A549 (cell line): ENCODE results near the gene SHISAL1. TPM values are rescaled to one million over a fixed set of nuclear protein-coding genes. Genes with fewer than 3 reads are reported as not detected.

Experiments used
- ATAC-seq, 2 experiments: fragments of 200-7000 bp in 1 of 2; fragments of >200 bp in 1 of 2; cut with Nextera tagmentation in 1 of 2; cut with Tn5 transposase in 1 of 2; 3 replicates each; pipeline versions ENCODE4 v1.8.0 to v1.9.1; 2018 to 2020; ENCODE audit warnings: mild to moderate bottlenecking in 1 of 2, moderate library complexity in 1 of 2
- CTCF ChIA-PET: fragments of 300-600 bp; sonication (Branson Sonifier 250); formaldehyde crosslinking; extraction: SDS; loops from one replicate; lab custom pipeline; 2021; ENCODE audit warnings: antibody characterized with exemption, inconsistent platforms; lab: Yijun Ruan, JAX
- POLR2A ChIA-PET: fragments of 350-600 bp; formaldehyde crosslinking; extraction: SDS; loops from one replicate; lab custom pipeline; 2021; ENCODE audit warnings: antibody characterized with exemption, inconsistent platforms; lab: Yijun Ruan, JAX
- DNase-seq, 2 experiments: peaks; one replicate each; pipeline versions ENCODE4 v3.0.0 to v3.0.0-alpha.2; 2011 to 2016; ENCODE audit warnings: low read depth in 1 of 2, low spot score in 1 of 2
- FAIRE-seq: peaks from 2 replicates; lab custom pipeline; 2011; peaks lifted over from hg19 to GRCh38; lab: Jason Lieb, UNC
- H3K27ac ChIP-seq, 2 experiments: fragments of >200 bp; sonication (Bioruptor Twin); formaldehyde crosslinking; 3 replicates each; pipeline ENCODE4 v1.5.1; 2016 to 2017
- H3K4me1 ChIP-seq: fragments of >200 bp; sonication (Bioruptor Twin); formaldehyde crosslinking; 3 replicates; pipeline ENCODE4 v1.6.1; 2016
- H3K4me2 ChIP-seq: fragments of >200 bp; sonication (Bioruptor Twin); formaldehyde crosslinking; 3 replicates; pipeline ENCODE4 v1.6.1; 2016
- H3K4me3 ChIP-seq: fragments of >200 bp; sonication (Bioruptor Twin); formaldehyde crosslinking; 3 replicates; pipeline ENCODE4 v1.5.1; 2016
- H3K9me3 ChIP-seq: fragments of >200 bp; sonication (Bioruptor Twin); formaldehyde crosslinking; 3 replicates; pipeline ENCODE4 v1.6.1; 2016
- CBX2 ChIP-seq: fragments of 200-600 bp; sonication (generic); IDR thresholded peaks from 2 replicates; pipeline ENCODE4 v1.6.1; 2016; ENCODE audit warnings: low read depth, mild to moderate bottlenecking, borderline replicate concordance
- CEBPB ChIP-seq, 2 experiments: fragments of >200 bp in 1 of 2; sonication (Bioruptor Twin) in 1 of 2; formaldehyde crosslinking in 1 of 2; IDR thresholded peaks; 2 replicates each; pipeline ENCODE4 v1.6.1; 2012 to 2016
- CHD4 ChIP-seq: fragments of 200-600 bp; sonication (generic); IDR thresholded peaks from 2 replicates; pipeline ENCODE4 v1.6.1; 2016; ENCODE audit warnings: antibody characterized with exemption, mild to moderate bottlenecking, borderline replicate concordance
- E2F6 ChIP-seq: IDR thresholded peaks from 2 replicates; pipeline ENCODE4 v1.6.1; 2012; ENCODE audit warnings: low read depth, borderline replicate concordance
- FOSL2 ChIP-seq, 2 experiments: fragments of 450-650 bp in 1 of 2; fragments of >200 bp in 1 of 2; sonication (Bioruptor Twin) in 1 of 2; formaldehyde crosslinking; IDR thresholded peaks; 2 replicates each; pipeline versions ENCODE4 v1.5.0 to v1.6.1; 2016 to 2020; ENCODE audit warnings: mild to moderate bottlenecking in 1 of 2, moderate library complexity in 1 of 2
- HMGXB4 ChIP-seq: fragments of 250-450 bp; sonication (Bioruptor Pico); IDR thresholded peaks from 2 replicates; pipeline ENCODE4 v1.5.0; 2021; ENCODE audit warnings: mild to moderate bottlenecking, moderate library complexity, borderline replicate concordance
- JUN ChIP-seq, 2 experiments: fragments of >200 bp; sonication (Bioruptor Twin); formaldehyde crosslinking; IDR thresholded peaks; 2 replicates in 1 of 2; 3 replicates in 1 of 2; pipeline ENCODE4 v1.6.1; 2016 to 2017
- KDM5A ChIP-seq: fragments of 200-600 bp; sonication (generic); IDR thresholded peaks from 2 replicates; pipeline ENCODE4 v1.6.1; 2016; ENCODE audit warnings: antibody characterized with exemption, mild to moderate bottlenecking
- MAX ChIP-seq: IDR thresholded peaks from 2 replicates; pipeline ENCODE4 v1.6.1; 2012
- MYC ChIP-seq: IDR thresholded peaks from 2 replicates; pipeline ENCODE4 v1.6.1; 2012; ENCODE audit warnings: mild to moderate bottlenecking, inconsistent platforms, low read length, improper control_type of control experiment, borderline replicate concordance
- NPAS2 ChIP-seq: fragments of 250-450 bp; sonication (Bioruptor Pico); IDR thresholded peaks from 2 replicates; pipeline ENCODE4 v1.8.0; 2022; ENCODE audit warnings: mild to moderate bottlenecking, moderate library complexity, borderline replicate concordance
- NR3C1 ChIP-seq: fragments of >200 bp; sonication (Bioruptor Twin); formaldehyde crosslinking; IDR thresholded peaks from 3 replicates; pipeline ENCODE4 v1.6.1; 2017
- PBX3 ChIP-seq: IDR thresholded peaks from 2 replicates; pipeline ENCODE4 v1.6.1; 2012
- PHF8 ChIP-seq: fragments of 200-600 bp; sonication (generic); IDR thresholded peaks from 2 replicates; pipeline ENCODE4 v1.6.1; 2016; ENCODE audit warnings: low read depth, mild to moderate bottlenecking, antibody characterized with exemption, moderate library complexity, borderline replicate concordance
- POLR2A ChIP-seq: IDR thresholded peaks from 2 replicates; pipeline ENCODE4 v1.6.1; 2012; ENCODE audit warnings: mild to moderate bottlenecking, low read length
- REST ChIP-seq: fragments of 200-600 bp; sonication (generic); IDR thresholded peaks from 2 replicates; pipeline ENCODE4 v1.6.1; 2016; ENCODE audit warnings: antibody characterized with exemption, mild to moderate bottlenecking, moderate library complexity
- RFX5 ChIP-seq: fragments of 450-650 bp; IDR thresholded peaks from 2 replicates; pipeline ENCODE4 v1.7.1; 2014; ENCODE audit warnings: antibody characterized with exemption, mild to moderate bottlenecking, moderate library complexity
- RNF2 ChIP-seq: fragments of 200-600 bp; sonication (generic); IDR thresholded peaks from 2 replicates; pipeline ENCODE4 v1.6.1; 2016; ENCODE audit warnings: low read depth, mild to moderate bottlenecking, antibody characterized with exemption, moderate library complexity, borderline replicate concordance
- WGBS: methylation state at CpG from one replicate; pipeline ENCODE4 v1.1.6; 2017; ENCODE audit errors: missing lambda C conversion rate; 5-methylcytosine and 5-hydroxymethylcytosine counted together
- polyA plus RNA-seq, 4 experiments: library from polyadenylated mRNA; depleted of rRNA in 3 of 4; stranded (reverse); fragments of >200 nt; fragmentation: RNase III in 1 of 4; extraction: RNeasy Plus Mini Kit Qiagen cat#74134 plus additional on column Dnase treatment in 1 of 4; gene quantifications; 2 replicates in 3 of 4; 3 replicates in 1 of 4; pipeline ENCODE4 v1.2.3, GENCODE V29; 2011 to 2017

Gene SHISAL1
- polyA plus RNA-seq, 2 of the 4 experiments (the other 2 are of a cell fraction) = 0.61 to 1.9 TPM

GRCh38 chr22:44200451-44200850, 112.3 kb downstream of the SHISAL1 start:
- DNase-seq (no peak), ATAC-seq (no peak), FAIRE-seq (no peak)
- TF ChIP-seq FOSL2 (IDR thresholded peaks at IDR 0.05) (no peak), FOSL2 (CRISPR knock-in tag; IDR thresholded peaks at IDR 0.05) (no peak), MAX (no peak), MYC (no peak), NR3C1 (no peak), HMGXB4 (CRISPR knock-in tag) (no peak), CEBPB (IDR thresholded peaks at IDR 0.05) (no peak), CHD4 (no peak), NPAS2 (CRISPR knock-in tag) (no peak), PHF8 (no peak), CBX2 (no peak), E2F6 (no peak), PBX3 (no peak), JUN (IDR thresholded peaks at IDR 0.05) (no peak), REST (no peak), RNF2 (no peak)
- ChIA-PET POLR2A (no interaction called here), CTCF (interaction anchor here (1.1 to 1.6 kb wide), 3 partner anchors 59 to 426 kb away, joined by 3 to 5 read pairs (median 3); no protein-coding TSS in a partner anchor)
- Histone ChIP-seq H3K4me1 (no peaks in the 10 kb centered on the region), H3K27ac (no peak overlapping the region), H3K4me3 (no peak overlapping the region), H3K4me2 (no peak overlapping the region), H3K9me3 (no peaks in the 10 kb centered on the region)
- 80% methylated on average over 2 of the region's 6 CpGs for WGBS

- FAIRE-seq (no peak), DNase-seq (no peak), ATAC-seq (no peak)
- CTCF ChIA-PET = interaction anchor here (1.1 to 1.5 kb wide), 2 partner anchors 59 to 424 kb away, joined by 3 read pairs; no protein-coding TSS in a partner anchor
- Histone ChIP-seq H3K9me3 (no peaks in the 10 kb centered on the region), H3K27ac (no peak overlapping the region), H3K4me1 (no peaks in the 10 kb centered on the region), H3K4me3 (no peak overlapping the region), H3K4me2 (no peak overlapping the region)
- 0% methylated on average over 1 of the region's 5 CpGs for WGBS
- POLR2A ChIA-PET = no interaction called here
- TF ChIP-seq RFX5 = no peak
- TF ChIP-seq KDM5A = no peak
- no peak for TF ChIP-seq JUN (IDR thresholded peaks at IDR 0.05)
- no peak for TF ChIP-seq POLR2A
- TF ChIP-seq REST = no peak
- no peak for TF ChIP-seq MAX
- TF ChIP-seq HMGXB4 (CRISPR knock-in tag) = no peak
Measured at GRCh38 chr22:44199866-44200265, 112.9 kb downstream of the SHISAL1 start.
